ENCODE measurements around the gene NKX6-2. TPM values are rescaled to one million over a fixed set of nuclear protein-coding genes. Genes with fewer than 3 reads are reported as not detected.
"Not testable (repeated sequence)": the region's sequence is repeated elsewhere in the genome, so short reads cannot be mapped to it uniquely, and the experiment has no call there.

The NKX6-2 gene
- total RNA-seq: not detected

DNA sequence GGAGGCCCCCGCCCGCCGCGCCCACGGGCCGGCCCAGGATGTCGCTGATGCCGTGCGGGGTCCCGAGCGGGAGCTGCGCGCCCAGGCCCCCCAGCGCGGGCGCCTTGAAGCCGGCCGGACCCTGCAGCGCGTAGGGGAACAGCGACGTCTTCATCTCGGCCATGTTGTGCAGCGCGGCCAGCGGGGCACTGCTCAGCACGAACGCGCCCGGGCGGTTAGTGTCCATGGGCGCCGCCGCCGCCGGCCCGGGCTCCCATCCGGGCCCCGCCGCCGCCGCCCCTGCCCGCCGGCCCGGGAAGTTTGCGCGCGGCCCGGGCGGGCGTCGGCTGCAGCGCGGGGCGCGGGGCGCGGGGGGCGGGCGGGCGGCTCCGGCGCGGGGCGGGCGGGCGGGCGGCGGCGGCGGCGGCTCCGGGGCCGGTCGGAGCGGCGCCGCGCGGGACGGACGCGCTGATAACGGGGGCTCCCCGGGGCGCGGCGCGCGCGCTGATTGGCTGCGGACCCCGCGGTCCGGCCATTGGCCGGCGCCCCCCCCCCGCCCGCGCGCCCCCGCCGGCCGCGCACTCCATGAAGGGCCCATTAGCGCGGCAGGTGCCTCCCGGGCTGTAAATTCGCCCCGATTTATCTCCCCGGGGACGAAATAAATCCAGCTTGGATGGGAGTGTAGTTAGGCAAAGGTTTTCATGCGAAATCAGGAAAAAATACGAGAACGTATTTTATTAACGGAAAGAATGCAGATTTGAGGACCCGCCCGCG lies at the start of gene NKX6-2:
TSS of gene NKX6-2 (minus strand) at position 425 of the 753 bp plus-strand sequence. CDS start at position 226, 199 bp downstream.
- no peak for DNase-seq

DNA sequence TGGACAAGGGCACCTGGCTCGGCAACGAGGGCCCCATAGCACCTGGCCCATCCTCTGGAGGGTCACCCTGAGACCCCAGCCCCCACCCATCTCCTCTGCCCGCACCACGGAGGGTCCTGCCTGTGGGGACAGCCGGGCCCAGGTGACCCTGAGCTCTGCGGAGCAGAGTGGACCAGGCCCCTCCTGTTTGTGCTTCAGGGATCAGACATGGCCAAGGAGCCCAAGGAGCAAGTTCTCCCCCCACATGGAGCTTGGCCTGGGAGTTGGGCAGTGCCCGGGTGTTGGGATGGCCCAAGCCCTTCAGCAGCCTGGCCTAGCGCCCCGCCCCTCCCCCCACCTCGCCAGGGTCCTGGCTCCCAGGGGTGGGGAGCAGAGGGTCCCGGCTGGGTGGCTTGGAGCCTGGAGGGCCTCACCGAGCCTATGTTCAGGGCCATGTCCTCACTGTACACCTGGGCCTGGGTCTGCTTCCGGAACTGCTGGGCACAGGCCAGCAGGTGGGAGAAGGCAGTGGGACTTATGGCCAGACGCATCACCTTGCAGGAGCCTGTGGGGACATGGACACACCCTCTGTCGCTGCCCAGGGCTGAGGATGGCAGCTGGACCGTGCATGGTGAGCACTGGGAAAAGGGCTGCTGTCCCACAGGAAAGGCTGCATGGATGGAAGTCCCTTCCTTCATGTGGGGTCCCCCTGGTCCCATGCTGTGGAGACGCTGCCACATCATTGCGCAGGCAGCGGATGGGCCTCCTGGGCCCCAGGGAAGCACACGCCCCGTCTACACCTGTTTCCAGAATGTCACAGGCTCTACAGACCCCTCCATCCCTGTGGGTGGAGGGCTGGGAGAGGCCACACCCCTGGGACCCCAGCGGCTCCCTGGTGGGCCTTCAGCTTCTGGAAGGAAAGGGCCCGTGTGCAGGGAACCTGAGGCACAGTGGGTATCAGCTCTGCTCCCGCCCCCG lies 49.2 kb upstream of the NKX6-2 start:
- no peak for DNase-seq

DNA sequence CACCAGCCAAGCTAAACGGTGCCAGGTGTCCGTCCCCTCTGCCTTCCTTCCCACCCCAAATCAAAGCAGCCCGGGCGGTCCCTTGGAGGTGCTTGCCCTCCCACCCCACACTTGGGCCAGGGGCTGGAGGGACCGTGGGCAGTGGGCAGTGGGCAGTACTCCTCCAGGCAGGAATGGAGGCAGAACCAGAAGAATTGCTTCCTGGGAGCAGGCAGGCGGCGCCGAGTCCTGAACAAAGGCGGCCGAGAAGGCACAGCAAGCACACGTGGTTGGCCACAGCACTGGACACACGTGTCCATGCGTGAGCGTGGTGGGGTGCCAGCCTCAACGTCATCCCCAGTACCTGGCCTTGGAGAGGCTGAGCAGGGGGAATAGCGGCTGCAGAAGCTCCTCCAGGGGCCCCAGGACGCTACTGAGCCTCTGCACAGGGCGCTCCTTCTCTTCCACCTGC lies 48.4 kb upstream of the NKX6-2 start:
- DNase-seq: no peak

DNA sequence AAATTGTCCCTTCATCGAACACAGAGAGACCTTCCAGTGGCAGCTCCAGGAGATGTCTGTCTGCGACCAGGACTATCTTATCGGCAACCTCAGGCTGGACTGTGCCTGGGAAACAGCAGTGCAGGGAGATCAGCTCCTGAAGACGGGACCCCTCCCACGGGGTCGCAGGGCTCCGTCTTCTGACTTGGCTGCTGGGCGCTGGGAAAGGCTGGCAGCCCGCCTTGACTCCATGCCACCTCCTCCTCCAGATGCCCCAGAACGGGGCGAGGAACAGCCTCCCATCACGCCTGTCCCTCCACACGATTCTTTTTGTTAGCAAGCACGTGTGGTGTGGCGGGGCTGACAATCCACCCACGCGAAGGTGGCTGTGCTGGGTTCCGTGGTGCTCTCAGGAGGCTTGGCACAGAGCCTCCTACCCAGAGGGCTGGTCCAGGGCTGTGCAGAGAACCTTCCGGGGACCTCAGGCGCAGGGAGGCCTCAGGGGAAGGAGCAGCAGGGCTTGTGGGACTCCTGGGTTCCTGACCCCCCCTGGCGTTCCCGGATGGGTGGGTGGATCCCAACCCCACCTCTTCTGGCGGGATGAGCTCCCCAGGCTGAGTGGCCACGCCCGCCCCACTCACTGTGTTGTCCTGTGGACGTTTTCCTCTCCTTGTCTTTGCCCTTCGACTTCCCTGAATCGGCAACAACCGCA lies 47.6 kb upstream of the NKX6-2 start:
- DNase-seq: no peak

DNA sequence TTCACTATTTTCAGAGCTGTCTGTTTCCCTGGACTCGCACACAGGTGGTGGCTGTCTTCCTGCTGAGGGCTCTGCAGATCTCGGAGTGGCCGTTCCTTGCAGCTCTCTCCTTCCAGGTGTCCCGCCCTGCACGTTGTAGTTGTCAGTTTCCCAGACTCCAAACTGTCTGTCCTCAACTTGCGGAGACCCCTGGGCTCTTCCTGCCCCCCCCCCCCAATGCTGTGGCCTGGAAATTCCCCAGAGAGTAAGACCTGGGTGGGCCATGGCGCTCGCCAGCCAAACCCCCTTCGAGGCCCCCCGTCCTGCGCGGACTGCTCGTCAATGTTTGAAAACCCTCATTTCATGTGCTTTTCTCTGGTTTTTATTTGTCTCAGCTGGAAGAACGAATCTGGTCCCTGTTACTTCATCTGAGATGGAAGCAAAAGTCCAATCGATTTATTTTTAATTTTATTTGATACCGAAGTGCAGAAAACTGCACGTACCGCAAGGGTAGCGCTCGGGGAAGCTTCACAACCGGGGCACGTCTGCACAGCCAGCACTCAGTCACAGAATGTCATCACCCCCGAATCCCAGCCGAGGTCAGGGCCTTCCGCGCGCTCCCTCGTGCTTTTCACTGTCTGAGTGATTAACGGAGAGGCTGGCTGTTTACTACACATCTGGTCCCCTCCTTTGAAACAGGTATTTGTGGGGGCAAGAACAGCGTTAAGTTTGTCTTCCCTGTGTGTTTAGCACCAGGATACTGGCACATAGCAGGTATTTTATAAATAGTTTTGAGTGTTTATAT lies 46.4 kb upstream of the NKX6-2 start:
- no peak for DNase-seq

DNA sequence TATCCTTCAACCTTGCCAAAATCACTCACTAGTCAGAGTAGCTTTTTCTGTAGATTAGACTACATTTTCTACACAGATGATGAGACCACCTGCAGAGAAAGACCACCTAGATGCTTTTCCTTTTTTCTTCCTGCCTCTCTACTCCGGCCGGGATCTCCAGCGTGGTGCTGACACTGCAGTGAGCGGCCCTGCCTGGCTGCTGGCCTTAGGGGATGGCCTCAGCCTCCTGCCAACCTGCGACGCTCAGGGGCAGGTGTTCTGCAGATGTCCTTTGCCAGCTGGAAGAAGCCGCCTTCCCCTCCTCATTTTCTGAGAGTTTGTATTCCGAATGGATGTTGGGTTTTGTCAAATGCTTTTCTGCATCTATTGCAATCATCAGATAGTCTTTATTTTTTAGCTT lies 43.5 kb upstream of the NKX6-2 start:
- DNase-seq: no peak

DNA sequence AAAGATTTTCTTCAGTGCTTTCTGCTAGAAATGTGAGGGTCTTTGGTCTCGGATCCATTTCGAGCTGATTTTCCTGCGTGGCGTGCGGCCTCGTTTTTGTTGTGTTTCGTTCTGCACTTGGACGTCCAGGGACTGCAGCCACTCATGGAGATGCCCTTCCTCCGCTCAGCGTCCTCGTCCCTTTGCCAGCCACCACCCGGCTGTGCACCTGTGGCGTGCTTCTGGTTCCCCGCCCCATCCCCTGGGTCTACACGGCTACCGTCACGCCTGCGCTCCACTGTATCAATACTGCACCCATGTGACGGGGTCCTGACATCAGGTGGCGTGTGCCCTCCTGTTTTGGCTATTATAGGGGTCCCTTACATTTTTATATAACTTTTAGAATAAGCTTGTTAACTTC lies 42.7 kb upstream of the NKX6-2 start:
- no peak for DNase-seq

DNA sequence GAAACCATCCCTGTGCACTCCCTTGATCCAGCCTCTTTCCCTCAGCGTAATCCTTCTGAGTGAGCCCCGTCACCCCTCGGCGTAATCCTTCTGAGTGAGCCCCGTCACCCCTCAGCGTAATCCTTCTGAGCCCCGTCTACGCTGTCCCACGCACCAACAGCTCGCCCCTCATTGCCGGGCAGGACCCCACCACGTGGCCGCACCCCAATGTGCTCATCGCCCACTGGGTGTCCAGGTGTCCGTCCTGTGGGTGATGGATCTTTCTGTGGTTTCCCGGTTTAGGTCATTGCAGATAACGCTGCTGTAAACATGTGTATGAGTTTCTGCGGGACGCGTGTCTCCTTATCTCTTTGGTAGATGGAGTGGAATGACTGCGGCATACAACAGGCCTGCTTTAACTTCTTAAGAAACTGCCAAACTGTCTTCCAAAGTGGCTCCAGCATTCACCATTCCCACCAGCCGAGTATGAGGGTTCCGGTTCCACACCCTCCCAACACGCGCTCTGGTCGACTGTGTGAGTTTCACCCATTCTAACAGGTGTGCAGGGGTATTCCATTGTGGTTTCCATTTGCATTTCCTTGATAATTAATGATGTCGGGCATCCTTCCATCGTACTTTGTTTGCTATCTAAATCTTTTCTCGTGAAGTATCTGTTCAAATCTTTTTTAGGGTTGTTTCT lies 42.1 kb upstream of the NKX6-2 start:
- DNase-seq: no peak

DNA sequence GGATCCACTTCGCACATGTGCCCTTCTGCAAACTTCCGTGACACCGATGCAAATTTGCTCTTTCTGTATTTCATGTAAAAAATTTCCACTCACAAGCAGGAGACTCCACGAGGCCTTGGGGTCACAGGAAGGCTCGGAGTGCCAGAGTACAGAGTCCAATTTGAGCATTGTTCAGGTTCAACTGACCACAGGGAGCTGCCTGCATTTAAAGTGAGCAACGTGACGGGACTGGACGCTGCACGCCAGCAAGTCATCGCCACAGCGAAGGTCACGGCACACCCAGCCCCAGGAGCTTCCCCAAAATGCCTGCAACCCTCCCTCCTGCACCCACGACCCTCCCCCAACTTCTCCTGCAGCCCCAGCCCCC lies 41.5 kb upstream of the NKX6-2 start:
- DNase-seq: no peak

DNA sequence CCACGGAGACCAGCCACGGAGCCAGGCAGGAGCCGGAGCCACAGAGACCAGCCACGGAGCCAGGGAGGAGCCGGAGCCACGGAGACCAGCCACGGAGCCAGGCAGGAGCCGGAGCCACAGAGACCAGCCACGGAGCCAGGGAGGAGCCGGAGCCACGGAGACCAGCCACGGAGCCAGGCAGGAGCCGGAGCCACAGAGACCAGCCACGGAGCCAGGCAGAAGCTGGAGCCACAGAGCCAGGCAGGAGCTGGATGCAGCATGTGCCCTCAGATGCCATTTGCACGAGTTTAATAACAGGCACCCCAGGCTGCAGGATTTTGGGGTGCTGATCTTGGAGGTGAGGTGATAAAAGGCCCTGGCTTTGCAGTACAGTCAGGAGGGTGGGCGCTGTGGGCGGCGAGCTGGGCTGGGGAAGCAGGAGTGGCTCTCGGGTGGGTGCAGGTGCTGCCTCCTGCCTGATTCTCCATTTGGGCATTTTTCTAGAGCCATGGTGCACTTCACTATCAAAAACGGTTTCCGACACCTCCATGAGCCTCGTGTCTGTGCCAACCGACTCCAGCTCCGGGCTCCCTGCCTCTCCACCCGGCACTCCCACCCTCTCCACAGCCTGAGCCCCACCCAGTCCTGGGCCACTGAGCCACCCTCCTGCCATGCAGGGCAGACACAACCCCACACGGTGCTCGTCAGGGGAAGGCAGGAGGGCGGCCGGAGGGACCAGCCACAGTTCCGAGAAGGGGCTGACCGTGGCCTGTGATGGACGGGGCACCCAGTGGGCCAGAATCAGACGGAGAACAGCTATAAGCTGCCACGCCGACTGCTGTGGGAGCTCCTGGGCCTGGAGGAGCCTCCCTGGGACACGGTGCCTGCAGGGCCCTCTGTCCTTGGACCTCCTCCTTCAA lies 40.8 kb upstream of the NKX6-2 start:
- no peak for DNase-seq

DNA sequence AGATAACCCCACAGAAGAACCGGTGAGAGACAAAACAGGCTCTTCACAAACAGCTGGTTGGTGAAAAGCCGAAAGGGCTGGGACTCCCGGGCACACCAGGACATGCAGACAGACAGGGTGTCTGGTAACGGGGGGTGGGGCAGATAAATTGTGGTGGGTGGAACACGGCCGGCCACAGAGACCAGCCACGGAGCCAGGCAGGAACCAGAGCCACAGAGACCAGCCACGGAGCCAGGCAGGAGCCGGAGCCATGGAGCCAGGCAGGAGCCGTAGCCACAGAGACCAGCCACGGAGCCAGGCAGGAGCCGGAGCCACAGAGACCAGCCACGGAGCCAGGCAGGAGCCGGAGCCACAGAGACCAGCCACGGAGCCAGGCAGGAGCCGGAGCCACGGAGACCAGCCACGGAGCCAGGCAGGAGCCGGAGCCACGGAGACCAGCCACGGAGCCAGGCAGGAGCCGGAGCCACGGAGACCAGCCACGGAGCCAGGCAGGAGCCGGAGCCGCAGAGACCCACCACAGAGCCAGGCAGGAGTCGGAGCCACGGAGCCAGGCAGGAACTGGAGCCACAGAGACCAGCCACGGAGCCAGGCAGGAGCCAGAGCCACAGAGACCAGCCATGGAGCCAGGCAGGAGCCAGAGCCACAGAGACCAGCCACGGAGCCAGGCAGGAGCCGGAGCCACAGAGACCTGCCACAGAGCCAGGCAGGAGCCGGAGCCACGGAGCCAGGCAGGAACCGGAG lies 40.0 kb upstream of the NKX6-2 start:
- DNase-seq: not testable (repeated sequence)

DNA sequence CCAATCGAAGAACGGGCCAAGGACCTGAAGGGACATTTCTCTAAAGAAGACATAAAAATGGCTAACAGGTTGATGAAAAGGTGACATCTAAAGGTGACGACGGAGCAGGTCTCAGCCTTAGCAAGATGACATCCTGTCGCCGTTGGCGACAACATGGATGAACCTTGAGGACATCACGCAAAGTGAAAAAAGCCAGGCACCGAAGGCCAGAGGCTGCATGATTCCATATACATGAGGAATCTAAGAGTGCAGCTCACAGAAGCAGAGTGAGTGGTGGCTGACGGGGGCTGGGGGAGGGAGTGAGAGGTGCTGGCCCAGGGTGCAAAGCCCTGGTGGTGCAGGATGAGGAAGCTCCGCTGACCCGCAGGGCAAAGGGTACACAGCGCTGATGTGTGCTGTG lies 34.1 kb upstream of the NKX6-2 start:
- DNase-seq: no peak

DNA sequence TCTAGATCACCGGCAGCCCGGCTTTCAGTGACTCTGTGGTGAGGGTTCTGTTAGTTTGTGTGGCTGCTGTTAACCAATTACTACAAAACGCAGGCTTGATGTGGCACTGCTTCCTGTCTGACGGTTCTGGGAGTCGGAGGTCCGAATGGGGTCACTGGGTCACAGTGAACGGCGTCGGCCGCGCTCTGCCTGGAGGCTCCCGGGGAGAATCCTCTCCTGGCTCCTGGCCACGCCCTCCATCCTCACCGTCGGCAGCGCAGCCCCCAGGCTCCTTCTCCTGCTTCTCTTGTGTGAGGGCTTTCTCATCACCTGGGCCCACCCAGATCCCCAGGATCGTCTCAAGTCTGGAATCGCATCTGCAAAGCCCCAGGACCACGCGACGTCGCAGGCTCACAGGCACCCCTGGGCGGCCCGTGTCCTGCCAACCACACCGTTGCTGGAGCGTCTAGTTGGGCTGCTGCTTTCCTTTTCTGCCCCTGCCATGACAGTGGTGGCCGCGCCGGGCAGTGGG lies 31.8 kb upstream of the NKX6-2 start:
- DNase-seq: no peak

DNA sequence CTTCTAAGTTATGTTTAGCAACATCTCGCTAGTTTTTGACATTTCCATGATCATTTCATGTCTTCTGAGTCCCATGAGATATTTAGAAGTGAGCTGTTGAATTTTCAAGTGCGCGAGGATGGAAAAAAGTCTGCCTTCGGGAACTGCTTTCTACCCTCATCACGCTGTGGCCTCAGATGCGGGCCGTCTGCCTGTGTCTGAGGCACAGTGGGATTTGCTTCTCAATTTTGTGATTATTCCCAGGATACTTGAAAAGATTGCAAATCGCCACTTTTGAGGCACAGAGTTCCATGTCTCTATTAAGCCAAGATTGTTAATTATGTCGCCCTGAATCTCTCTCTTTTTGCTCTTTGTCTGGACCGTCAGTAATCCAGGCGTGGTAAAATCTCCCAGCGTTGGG lies 30.8 kb upstream of the NKX6-2 start:
- no peak for DNase-seq

DNA sequence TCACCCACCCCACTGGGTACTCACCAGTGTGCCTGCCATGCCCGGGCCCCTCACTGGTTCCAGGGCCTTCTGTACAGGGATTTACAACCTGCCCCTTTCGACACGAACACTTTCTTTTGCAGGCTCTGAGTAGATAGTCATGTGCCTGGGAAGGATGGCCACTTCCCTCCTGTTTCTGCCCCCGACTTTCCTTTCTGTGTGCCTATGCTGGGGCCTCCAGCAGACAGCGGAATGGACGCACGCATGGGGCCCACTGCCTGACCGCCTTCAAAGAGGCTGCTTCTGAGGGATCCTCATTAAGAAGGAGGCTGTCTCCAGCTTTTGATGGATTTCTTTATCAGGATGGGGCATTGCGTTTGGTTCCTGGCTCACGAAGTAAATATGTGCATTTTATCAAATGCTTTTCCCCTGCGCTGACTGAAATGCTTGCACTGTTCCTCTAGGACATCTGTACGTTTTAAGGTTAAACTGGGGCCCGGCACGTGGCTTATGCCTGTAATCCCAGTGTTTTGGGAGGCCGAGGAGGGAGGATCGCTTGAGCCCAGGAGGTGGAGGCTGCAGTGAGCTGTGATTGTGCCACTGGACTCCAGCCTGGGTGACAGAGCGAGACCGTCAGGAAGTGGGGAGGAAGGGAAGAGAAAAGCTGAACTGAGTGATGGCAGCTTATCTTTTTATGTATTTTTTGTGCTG lies 29.4 kb upstream of the NKX6-2 start:
- no peak for DNase-seq

DNA sequence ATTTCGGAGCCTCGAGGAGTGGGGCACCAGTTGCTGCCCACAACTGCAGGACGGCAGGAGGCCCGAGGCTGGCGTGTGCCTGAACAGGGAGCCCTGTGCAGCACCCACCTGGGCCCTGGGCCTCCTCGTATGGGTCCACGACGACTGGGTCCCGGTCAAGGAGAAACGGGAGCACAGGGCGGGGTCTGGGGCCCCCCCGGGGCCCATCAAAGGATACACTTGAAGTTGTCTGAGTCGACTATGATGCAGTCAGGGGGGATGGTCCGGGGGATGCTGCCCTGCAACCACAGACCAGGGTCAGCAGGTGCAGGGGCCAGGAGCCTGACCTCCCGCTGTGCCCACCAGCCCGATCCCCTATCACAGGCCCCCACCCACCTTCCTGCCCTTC lies 28.5 kb upstream of the NKX6-2 start:
- DNase-seq: no peak

DNA sequence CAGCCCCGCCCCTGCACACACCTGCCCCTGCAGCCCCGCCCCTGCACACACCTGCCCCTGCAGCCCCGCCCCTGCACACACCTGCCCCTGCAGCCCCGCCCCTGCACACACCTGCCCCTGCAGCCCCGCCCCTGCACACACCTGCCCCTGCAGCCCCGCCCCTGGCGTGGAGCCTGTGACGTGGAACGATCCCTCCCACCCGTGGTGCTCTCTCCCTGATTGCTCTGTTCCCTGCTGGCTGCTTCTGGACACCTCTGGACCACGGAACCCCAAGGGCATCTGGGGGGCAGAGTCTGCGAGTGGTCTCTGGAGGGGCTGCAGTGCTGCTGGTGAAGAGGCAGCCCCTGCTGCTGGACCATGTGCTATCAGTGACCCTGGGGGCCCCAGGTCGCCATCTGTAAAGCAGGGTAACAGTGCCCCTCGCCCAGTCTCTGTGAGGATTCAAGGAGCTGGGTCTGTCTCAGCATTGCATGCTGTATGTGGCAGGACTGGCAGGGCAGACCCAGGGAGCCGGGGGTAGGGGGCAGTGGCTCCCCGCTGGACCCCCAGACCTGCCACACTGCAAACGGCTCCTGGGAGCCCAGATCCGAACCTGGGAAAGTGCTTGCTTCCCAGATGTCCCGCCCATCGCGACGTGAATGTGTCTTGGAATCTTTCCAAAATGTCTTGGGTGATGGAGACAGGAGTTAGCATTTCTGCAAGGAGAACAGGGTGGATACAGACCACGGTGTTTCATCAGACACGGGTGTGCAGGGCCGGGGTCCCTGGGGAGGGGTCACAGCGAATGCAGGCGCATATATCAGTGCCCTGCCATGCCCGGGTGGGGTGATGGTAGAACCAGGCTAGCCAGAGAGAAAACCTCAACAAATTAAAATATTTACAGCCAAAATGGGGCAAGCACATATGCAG lies 27.9 kb upstream of the NKX6-2 start:
- DNase-seq: no peak

DNA sequence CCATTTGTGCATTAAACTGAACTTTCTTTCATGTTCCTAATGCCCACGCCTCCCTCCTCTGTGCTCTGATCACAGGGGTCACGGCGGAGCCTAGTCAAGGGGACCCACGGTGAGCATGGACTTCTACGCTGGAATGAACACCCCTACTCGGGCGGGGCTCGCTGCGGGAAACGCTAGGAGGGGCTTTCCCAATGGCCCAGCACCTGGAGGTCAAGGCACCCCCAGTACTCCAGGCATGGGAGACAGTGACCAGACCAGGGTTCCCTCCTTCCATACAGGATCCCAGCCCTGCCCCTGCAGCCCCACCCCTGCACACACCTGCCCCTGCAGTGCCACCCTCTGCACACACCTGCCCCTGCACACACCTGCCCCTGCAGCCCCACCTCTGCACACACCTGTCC lies 27.1 kb upstream of the NKX6-2 start:
- no peak for DNase-seq
